ENCODE measurements around the gene CCDC158. TPM values are rescaled to one million over a fixed set of nuclear protein-coding genes. Genes with fewer than 3 reads are reported as not detected.
"Not testable (repeated sequence)": the region's sequence is repeated elsewhere in the genome, so short reads cannot be mapped to it uniquely, and the experiment has no call there.

Gene CCDC158
- total RNA-seq, 1 donor from 2014 or later, result not detected

- H3K4me3 Mint-ChIP-seq (ENCODE audit: unreplicated experiment), result no peak overlapping the region
- H3K27ac Mint-ChIP-seq (ENCODE audit: unreplicated experiment), result no peak overlapping the region
- peaks cover 2% of the 10 kb centered on the region for H3K4me1 Mint-ChIP-seq (ENCODE audit: low read depth, unreplicated experiment)
- no peak for DNase-seq
- peaks cover 19% of the 10 kb centered on the region for H3K36me3 Mint-ChIP-seq (ENCODE audit: unreplicated experiment)
- H3K9me3 Mint-ChIP-seq (ENCODE audit: unreplicated experiment), result no peaks in the 10 kb centered on the region
- no peak for TF ChIP-seq CTCF (IDR thresholded peaks at IDR 0.05; ENCODE audit: partially characterized antibody, unreplicated experiment)
- no peaks in the 10 kb centered on the region for H3K27me3 Mint-ChIP-seq (ENCODE audit: unreplicated experiment)
These were observed 57.2 kb downstream of the CCDC158 start for GRCh38 chr4:76363556-76364290.

DNA sequence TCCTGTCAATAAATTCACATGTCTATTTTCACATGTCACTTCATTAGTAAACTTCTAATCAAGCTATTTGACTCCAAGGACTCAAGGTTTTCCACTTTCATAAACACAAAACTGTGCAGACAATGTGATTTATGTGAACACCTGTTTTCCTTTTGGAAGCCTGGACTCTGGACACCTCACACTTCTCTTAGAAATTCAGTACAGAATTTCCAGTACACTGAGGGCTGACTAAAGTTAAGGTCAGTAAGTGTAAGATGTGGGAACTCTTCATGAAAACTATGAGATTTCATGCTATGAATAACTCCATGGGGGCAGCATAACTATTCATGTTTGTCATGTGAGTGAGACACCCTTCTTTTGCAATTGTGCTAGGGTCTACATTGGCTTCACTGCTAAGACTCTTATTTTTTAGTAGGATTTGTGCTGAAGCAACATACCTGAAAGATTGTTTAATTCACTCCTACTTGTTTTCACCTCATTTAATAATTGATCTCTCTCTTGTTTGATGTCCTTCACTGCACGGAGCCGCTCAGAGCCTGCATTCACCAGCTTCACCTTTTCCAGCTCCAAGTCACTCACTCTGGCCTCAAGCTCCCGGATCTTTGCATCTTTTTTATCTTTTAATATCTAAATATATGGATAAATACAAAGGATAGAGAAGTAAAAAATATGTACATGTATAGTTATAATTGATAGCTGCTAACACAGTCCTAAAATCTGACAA lies 59.1 kb downstream of the CCDC158 start:
- peaks cover 2% of the 10 kb centered on the region for H3K9me3 Mint-ChIP-seq (ENCODE audit: unreplicated experiment)
- H3K27me3 Mint-ChIP-seq (ENCODE audit: unreplicated experiment), result peaks cover 4% of the 10 kb centered on the region
- no peak for TF ChIP-seq CTCF (IDR thresholded peaks at IDR 0.05; ENCODE audit: partially characterized antibody, unreplicated experiment)
- peaks cover 32% of the 10 kb centered on the region for H3K36me3 Mint-ChIP-seq (ENCODE audit: unreplicated experiment)
- no peak overlapping the region for H3K4me3 Mint-ChIP-seq (ENCODE audit: unreplicated experiment)
- H3K4me1 Mint-ChIP-seq (ENCODE audit: low read depth, unreplicated experiment), result peaks cover 2% of the 10 kb centered on the region
- no peak for DNase-seq
- no peak overlapping the region for H3K27ac Mint-ChIP-seq (ENCODE audit: unreplicated experiment)

DNA sequence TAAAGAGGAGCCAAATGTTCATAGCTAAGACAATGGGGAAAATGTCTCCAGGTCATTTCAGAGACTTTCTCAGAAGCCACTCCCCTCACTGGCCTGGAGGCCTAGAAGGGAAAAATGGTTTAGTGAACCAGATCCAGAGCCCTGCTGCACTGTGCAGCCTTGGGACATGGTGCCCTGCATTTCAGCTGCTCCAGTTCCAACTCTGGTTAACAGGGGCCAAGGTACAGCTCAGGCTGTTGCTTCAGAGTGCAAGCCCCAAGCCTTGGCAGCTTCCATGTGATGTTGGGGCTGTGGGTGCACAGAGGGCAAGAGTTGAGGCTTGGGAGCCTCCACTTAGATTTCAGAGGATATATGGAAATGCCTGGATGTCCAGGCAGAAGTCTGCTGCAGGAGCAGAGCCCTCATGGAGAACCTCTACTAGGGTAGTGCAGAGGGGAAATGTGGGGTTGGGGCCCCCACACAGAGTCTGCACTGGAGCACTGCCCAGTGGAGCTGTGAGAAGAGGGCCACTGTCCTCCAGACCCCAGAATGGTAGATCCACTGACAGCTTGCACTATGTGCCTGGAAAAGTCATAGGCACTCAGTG lies 61.0 kb downstream of the CCDC158 start:
- DNase-seq; H3K27ac Mint-ChIP-seq (ENCODE audit: unreplicated experiment); H3K27me3 Mint-ChIP-seq (ENCODE audit: unreplicated experiment); H3K4me1 Mint-ChIP-seq (ENCODE audit: low read depth, unreplicated experiment); H3K4me3 Mint-ChIP-seq (ENCODE audit: unreplicated experiment); H3K9me3 Mint-ChIP-seq (ENCODE audit: unreplicated experiment): not testable (repeated sequence)
- peaks cover 32% of the 10 kb centered on the region for H3K36me3 Mint-ChIP-seq (ENCODE audit: unreplicated experiment)

- no peaks in the 10 kb centered on the region for H3K4me1 Mint-ChIP-seq (ENCODE audit: low read depth, unreplicated experiment)
These were observed 63.0 kb downstream of the CCDC158 start for GRCh38 chr4:76357981-76358380.

More at GRCh38 chr4:76357981-76358380, 63.0 kb downstream of the CCDC158 start:
- Mint-ChIP-seq H3K9me3 (ENCODE audit: unreplicated experiment) (peaks cover 2% of the 10 kb centered on the region), H3K27me3 (ENCODE audit: unreplicated experiment) (peaks cover 4% of the 10 kb centered on the region), H3K27ac (ENCODE audit: unreplicated experiment) (no peak overlapping the region), H3K4me3 (ENCODE audit: unreplicated experiment) (no peak overlapping the region), H3K36me3 (ENCODE audit: unreplicated experiment) (peaks cover 32% of the 10 kb centered on the region)
- DNase-seq, result no peak
- no peak for TF ChIP-seq CTCF (IDR thresholded peaks at IDR 0.05; ENCODE audit: partially characterized antibody, unreplicated experiment)
